HepG2 (cell line): ENCODE data around the gene USP35.

ENCODE experiments used
- BCL3 ChIP-seq: sonication (generic); formaldehyde crosslinking; IDR thresholded peaks from 2 replicates; pipeline ENCODE4 v1.5.1; 2020; ENCODE audit warnings: mild to moderate bottlenecking, missing genetic modification reagents, moderate library complexity
- ZNF274 ChIP-seq: sonication (generic); formaldehyde crosslinking; IDR thresholded peaks from 2 replicates; pipeline ENCODE4 v1.5.1; 2020; ENCODE audit warnings: mild to moderate bottlenecking, missing genetic modification reagents

DNA sequence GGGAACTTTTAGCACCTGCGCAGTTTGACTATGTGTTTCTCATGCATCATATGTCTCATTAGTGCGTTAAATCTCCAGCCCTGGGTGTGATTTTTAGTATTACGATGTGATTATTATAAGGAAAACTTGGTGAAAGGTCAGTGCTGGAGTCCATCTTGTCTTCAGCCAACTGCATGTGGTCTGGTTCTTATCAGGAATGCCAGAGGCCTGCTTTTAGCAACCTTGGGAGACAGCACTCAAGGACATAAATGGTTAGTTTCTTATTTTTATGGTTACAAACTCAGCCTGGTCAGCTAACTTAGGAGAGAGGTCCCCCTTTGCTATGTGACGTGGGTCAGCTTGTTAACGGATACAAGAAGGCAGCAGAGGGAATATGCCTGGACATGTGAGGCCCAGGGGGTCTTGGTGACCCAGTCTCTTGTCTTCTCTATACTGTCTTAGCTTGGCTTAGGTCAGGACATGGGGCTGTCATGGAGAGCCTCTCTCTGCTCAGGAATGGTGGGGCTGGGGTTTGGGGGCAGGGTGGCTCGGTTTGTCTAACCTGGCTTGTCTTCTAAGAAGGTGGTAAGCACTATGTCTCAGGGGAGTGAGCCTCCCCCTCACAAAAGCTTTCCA, 21.8 kb upstream of the USP35 start:
- TF ChIP-seq BCL3 (CRISPR knock-in tag) (no peak), ZNF274 (CRISPR knock-in tag) (no peak)
